Stimulated activated CD4-positive, alpha-beta T cell treated with anti-CD3 and anti-CD28 coated beads, TNF-alpha, amount 100 ng/mL, for 48 hours (primary cell): ENCODE data around the gene SPPL2B.
"Not testable (repeated sequence)": the region's sequence is repeated elsewhere in the genome, so short reads cannot be mapped to it uniquely, and the experiment has no call there.

Source experiments
- DNase-seq, 3 donors: peaks; one replicate each; pipeline ENCODE4 v3.0.0-alpha.2; 2020; ENCODE audit warnings: low read depth in 3 of 3

SPPL2B gene

DNA sequence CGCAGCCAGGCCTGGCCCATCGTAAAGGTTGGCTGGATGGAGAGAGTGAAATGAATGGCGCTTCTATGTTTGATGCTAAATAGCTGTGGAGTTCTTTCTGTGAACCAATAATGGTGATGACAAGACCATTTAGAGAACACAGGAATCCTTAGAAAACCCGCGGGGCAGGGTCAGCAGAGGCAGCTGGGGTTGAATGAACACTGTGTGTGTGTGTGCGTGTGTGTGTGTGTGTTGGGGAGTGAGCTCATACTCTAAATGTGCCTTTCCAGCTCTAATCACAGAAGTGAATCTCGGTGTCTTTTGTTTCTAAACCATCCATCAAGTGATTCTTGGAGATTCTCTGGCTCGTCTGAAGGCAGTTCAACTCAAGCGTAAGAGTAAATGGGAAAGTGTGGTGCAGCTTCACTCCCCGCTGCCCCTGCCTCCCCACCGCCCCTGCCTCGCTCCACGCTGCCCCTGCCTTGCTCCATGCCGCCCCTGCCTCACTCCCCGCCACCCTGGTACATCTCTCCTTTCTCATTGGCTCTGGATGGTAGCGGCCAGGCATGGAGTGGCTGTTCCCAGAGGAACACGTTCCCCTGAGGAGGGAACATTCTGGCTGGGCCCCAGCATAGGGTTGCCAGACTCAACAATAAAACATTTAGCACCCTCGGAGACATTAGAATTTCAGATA lies 52.8 kb downstream of the SPPL2B start:
- DNase-seq: no peak

DNA sequence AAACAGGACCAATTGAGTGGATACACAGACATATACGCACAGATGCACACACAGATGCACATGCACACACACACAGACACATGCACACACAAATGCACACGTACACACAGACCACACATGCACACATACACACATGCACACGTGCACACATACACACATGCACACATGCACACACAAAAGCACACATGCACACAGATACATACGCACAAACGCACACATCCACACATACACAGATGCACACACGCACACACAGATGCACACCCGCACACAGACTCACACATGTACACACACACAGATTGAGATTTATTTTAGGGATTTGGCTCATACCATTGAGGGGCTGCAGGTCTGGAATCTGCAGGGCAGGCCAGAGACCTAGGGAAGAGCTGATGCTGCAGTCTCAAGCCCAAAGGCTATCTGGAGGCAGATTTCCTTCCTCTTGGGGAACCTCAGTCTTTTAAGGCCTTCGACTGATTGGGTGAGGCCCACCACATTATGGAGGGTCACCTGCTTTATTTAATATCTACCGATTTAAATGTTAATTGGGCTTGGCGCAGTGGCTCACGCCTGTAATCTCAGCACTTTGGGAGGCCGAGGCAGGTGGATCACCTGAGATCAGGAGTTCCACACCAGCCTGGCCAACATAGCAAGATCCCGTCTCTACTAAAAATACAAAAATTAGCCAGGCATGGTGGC lies 54.2 kb downstream of the SPPL2B start:
- no peak for DNase-seq

DNA sequence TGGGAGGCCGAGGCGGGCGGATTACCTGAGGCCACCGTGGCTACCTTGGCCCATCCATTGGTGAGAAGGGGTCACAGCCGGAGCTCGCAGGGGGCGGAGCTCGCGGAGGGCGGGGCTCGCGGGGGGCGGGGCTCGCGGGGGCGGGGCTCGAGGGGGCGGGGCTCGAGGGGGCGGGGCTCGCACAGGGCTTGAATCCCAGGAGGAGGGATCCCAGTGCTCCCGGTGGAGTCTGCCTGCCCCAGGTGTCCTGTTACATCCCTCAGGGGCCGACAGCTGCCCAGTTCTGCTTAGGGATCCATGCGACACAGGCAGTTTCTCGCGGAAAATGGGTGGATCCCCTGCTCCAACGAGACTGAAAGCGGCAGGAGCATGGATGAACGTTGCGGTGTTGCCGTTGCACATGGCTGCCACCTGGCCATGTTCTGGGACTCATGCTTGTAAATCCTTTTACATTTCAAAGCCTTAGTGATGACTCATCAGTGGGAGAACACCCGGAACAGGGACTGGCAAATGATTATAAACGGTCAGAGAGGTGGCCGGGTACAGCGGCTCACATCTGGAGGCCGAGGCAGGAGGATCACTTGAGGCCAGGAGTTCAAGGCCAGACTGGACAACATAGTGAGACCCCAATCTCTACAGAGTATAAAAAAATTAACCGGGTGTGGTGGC lies 56.7 kb downstream of the SPPL2B start:
- DNase-seq: no peak

DNA sequence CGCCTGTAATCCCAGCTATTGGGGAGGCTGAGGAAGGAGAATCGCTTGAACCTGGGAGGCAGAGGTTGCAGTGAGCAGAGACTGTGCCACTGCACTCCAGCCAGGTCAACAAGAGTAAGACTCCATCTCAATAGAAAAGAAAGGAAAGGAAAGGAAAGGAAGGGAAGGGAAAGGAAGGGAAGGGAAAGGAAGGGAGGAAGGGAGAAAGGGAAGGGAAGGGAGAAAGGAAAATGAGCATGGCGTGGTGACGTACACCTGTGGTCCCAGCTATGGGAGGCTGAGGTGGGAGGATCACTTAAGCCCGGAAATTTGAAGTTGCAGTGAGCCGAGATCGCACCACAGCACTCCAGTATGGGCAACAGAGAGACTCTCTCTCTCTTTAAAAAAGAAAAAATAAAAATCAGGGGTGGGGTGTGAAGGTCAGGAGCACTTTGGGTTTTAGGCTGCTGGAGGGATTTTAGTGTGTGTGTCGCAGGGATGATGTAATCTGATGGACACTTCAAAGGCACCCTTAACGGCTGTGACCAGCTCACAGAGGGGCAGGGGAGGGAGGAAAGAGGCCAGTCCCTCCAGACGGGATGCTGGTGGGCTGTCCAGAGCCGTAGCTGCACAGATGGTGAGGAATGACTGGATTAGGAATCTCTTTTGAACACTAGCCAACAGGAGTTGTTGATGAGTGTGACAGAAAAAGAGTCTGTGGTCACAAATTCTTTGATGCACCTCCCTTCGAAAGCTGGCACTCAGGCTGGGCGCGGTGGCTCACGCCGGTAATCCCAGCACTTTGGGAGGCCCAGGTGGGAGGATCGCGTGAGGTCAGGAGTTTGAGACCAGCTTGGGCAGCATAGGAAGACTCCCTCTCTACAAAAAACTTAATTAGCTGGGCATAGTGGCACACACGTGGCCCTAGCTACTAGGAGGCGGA lies 59.1 kb downstream of the SPPL2B start:
- no peak for DNase-seq

DNA sequence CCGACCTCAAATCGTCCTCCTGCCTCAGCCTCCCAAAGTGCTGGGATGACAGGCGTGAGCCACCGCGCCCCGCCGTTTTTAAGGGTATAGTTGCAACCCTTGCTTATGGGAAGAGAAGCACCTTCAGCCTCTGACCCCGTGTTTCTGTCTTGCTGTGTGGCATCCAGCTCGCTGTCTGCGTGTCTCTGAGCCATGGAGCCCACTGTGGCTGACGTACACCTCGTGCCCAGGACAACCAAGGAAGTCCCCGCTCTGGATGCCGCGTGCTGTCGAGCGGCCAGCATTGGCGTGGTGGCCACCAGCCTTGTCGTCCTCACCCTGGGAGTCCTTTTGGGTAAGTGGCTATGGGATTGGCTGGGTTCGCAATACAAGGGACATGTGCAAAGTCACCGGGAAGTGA lies 61.1 kb downstream of the SPPL2B start:
- DNase-seq: no peak

DNA sequence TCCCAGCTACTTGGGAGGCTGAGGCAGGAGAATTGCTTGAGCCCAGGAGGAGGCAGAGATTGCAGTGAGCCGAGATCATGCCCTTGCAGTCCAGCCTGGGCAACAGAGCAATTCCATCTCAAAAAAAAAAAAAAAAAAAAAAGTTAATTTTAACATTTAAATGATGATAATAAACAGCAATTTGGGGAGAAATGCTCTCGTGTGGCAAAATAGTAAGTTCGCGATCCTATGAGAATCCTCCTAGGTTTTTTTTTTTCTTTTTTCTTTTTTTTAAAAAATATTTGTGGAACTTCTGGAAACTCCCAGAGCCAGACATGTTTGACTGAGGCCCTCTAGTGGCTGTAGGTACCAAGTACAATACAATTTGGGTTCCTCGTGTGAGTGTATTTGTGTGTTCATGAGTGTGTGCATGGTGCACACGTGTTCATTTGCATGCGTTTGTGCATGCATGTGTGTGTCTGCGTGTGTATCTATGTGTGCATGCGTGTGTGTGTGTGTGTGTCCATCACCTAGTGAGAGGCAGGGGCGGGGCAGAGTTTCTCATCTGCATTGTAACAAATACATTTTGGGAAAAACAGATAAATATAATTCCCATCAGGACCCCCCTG lies 62.7 kb downstream of the SPPL2B start:
- DNase-seq: peak in 1 of 3 donors; percentile 16

DNA sequence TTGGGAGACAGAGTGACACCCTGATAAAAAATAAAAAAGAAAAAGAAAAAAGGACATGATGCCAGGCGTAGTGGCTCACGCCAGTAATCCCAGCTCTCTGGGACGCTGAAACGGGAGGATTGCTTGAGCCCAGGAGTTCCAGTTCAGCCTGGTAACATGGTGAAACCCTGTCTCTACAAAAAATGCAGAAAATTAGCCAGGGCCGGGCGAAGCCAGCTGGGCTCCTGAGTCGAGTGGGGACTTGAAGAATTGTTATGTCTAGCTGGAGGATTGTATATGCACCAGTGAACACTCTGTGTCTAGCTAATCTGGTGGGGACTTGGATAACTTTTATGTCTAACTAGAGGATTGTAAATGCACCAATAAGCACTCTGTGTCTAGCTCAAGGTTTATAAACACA lies 63.9 kb downstream of the SPPL2B start:
- no peak for DNase-seq

DNA sequence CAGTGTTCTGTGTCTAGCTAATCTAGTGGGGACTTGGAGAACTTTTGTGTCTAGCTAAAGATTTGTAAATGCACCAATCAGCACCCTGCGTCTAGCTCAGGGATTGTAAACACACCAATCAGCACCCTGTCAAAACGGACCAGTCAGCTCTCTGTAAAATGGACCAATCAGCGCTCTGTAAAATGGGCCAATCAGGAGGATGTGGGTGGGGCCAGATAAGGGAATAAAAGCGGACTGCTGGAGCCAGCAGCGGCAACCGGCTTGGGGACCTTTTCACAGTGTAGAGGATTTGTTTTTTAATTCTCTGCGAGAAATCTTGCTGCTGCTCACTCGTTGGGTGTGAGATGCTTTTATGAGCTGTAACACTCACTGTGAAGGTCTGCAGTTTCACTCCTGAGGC lies 64.4 kb downstream of the SPPL2B start:
- DNase-seq: not testable (repeated sequence)

DNA sequence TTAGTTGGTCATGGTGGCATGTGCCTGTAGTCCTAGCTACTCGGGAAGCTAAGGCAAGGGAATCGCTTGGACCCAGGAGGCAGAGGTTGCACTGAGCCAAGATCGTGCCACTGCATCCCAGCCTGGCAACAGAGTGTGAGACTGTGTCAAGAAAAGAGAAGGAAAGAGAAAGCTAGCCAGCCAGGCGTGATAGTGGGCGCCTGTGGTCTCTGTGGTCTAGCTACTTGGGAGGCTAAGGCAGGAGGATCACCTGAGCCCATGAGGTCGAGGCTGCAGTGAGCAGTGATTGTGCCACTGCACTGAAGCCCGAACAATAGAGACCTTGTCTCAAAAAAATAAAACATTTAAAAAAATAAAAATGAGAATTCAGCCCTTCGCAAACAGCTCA lies 65.6 kb downstream of the SPPL2B start:
- DNase-seq: no peak

DNA sequence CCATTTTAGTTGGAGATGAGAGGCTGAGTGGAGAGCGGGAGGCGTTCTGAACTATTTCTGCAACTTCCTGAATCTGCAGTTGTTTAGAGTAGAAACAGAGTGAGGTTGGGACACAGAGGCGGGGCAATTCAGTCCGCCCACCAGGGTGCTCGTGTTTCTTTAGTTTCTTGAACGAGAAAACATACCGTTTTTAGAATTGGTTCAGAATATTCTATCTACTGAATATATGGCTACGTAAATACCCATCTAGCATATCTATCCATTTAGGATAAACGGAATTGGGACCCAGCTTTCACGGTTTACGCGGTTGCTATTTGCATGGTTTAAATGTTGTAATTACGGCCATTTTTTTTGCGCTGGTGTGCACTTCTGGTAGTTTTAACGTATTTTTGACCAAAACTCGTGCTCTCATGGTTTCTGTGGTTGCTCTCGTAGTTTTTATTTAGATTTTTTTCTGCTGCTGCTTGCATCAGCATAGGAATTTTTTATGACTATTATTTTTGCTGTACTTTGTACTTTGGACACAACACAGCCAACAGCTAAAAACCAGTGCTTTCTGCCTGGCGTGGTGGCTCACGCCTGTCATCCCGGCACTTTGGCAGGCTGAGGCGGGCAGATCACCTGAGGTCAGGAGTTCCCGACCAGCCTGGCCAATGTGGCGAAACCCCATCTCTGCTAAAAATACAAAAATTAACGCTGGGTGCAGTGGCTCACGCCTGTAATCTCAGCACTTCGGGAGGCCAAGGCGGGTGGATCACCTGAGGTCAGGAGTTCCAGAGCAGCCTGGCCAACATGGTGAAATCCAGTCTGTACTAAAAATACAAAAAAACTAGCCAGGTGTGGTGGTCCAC lies 66.2 kb downstream of the SPPL2B start:
- no peak for DNase-seq

DNA sequence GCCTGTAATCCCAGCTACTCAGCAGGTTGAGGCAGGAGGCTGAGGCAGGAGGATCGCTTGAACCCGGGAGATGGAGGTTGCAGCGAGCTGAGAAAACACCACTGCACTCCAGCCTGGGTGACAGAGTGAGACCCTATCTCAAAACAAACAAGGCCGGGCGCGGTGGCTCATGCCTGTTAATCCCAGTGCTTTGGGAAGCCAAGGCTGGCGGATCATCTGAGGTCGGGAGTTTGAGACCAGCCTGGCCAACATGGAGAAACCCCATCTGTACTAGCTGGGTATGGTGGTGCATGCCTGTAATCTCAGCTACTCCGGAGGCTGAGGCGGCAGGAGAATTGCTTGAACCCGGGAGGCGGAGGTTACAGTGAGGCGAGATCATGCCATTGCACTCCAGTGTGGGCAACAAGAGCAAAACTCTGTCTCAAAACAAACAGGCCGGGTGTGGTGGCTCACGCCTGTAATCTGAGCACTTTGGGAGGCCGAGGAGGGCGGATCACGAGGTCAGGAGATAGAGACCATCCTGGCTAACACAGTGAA lies 66.9 kb downstream of the SPPL2B start:
- DNase-seq: not testable (repeated sequence)

DNA sequence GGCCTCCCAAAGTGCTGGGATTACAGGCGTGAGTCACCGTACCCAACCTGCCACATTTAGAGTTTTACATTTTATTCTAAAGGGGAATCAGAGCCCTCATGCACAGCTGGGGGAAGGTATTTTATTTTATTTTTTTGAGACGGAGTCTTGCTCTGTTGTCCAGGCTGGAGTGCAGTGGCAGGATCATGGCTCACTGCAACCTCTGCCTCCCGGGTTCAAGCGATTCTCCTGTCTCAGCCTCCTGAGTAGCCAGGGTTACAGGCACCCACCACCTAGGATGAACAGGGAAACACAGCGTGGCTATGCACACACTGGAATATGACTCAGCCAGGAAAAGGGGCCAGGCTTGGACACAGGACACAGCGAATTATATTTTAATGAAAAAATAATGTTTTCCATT lies 68.7 kb downstream of the SPPL2B start:
- DNase-seq: not testable (repeated sequence)

DNA sequence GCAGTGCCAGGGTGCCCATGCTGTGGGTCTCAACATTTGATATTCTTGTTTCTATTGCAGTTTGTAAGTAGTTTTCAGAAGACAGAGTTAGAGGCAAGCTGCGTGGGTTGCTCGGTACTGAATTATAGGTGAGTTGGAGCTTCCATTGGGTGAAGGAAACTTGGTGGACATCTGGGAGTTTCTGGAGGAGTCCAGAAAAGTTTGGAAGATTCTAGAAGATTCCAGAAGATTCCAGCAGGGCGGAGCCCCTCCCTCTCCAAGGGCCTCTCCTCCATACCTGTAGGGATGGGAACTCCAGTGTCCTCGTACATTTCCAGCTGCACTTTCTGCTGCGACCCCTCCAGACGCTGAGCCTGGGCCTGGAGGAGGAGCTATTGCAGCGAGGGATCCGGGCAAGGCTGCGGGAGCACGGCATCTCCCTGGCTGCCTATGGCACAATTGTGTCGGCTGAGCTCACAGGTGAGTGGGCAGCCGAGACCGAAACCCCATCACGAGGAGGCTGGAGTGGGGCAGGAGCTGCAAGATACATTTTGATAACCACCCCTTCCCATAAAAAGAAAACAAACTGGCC lies 70.3 kb downstream of the SPPL2B start:
- no peak for DNase-seq

DNA sequence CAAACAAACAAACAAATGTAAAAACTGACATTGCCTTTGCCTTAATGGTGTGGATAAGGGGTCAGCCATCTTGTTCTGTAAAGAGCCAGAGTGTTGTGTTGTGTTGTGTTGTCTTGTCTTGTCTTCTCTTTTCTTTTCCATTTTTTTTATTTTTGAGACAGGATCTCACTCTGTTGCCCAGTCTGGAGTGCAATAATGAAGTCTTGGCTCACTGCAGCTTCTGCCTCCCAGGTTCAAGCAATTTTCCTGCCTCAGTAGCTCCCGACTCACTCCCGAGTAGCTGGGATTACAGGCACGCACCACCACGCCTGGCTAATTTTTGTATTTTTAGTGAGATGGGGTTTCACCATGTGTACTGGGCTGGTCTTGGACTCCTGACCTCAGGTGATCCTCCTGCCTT lies 71.1 kb downstream of the SPPL2B start:
- no peak for DNase-seq
